Measurements from ENCODE around the gene DIAPH3.

The DIAPH3 gene

GRCh38 chr13:59766236-59766635 is 397.5 kb downstream of the DIAPH3 start:
- no peak for FAIRE-seq
- no peak for TF ChIP-seq POLR2AphosphoS5 (IDR thresholded peaks at IDR 0.05; ENCODE audit: low read depth, low read length)
- no peak for TF ChIP-seq POLR2A (IDR thresholded peaks at IDR 0.05; ENCODE audit: low read depth, low read length)
- no peak for TF ChIP-seq TAF1 (IDR thresholded peaks at IDR 0.05; ENCODE audit: borderline replicate concordance, low read depth, low read length)
- no peak for DNase-seq (ENCODE audit: insufficient read length)

GRCh38 chr13:59755632-59756290 is 408.0 kb downstream of the DIAPH3 start:
- TF ChIP-seq TAF1 (IDR thresholded peaks at IDR 0.05; ENCODE audit: borderline replicate concordance, low read depth, low read length) (no peak), POLR2AphosphoS5 (IDR thresholded peaks at IDR 0.05; ENCODE audit: low read depth, low read length) (no peak), POLR2A (IDR thresholded peaks at IDR 0.05; ENCODE audit: low read depth, low read length) (no peak)
- no peak for DNase-seq (ENCODE audit: insufficient read length)
- FAIRE-seq = no peak

- DNase-seq (ENCODE audit: insufficient read length) = no peak
- FAIRE-seq = no peak
- TF ChIP-seq TAF1 (IDR thresholded peaks at IDR 0.05; ENCODE audit: borderline replicate concordance, low read depth, low read length) (no peak), POLR2AphosphoS5 (IDR thresholded peaks at IDR 0.05; ENCODE audit: low read depth, low read length) (no peak), POLR2A (IDR thresholded peaks at IDR 0.05; ENCODE audit: low read depth, low read length) (no peak)
These were observed 409.3 kb downstream of the DIAPH3 start for GRCh38 chr13:59754411-59754810.

GRCh38 chr13:59750860-59751259 is 412.9 kb downstream of the DIAPH3 start:
- no peak for FAIRE-seq
- DNase-seq (ENCODE audit: insufficient read length) = no peak
- no peak for TF ChIP-seq TAF1 (IDR thresholded peaks at IDR 0.05; ENCODE audit: borderline replicate concordance, low read depth, low read length)
- no peak for TF ChIP-seq POLR2AphosphoS5 (IDR thresholded peaks at IDR 0.05; ENCODE audit: low read depth, low read length)
- no peak for TF ChIP-seq POLR2A (IDR thresholded peaks at IDR 0.05; ENCODE audit: low read depth, low read length)

- TF ChIP-seq POLR2A (IDR thresholded peaks at IDR 0.05; ENCODE audit: low read depth, low read length) = no peak
- FAIRE-seq (no peak), DNase-seq (ENCODE audit: insufficient read length) (no peak)
These were observed 415.7 kb downstream of the DIAPH3 start for GRCh38 chr13:59748046-59748445.

- DNase-seq (ENCODE audit: insufficient read length) (no peak), FAIRE-seq (peak; percentile 42)
- TF ChIP-seq POLR2AphosphoS5 (IDR thresholded peaks at IDR 0.05; ENCODE audit: low read depth, low read length) (no peak), POLR2A (IDR thresholded peaks at IDR 0.05; ENCODE audit: low read depth, low read length) (no peak), TAF1 (IDR thresholded peaks at IDR 0.05; ENCODE audit: borderline replicate concordance, low read depth, low read length) (no peak)
These were observed 416.2 kb downstream of the DIAPH3 start for GRCh38 chr13:59747529-59747928.

GRCh38 chr13:59746291-59746962 is 417.3 kb downstream of the DIAPH3 start:
- TF ChIP-seq POLR2AphosphoS5 (IDR thresholded peaks at IDR 0.05; ENCODE audit: low read depth, low read length) (no peak), POLR2A (IDR thresholded peaks at IDR 0.05; ENCODE audit: low read depth, low read length) (no peak), TAF1 (IDR thresholded peaks at IDR 0.05; ENCODE audit: borderline replicate concordance, low read depth, low read length) (no peak)
- no peak for DNase-seq (ENCODE audit: insufficient read length)
- no peak for FAIRE-seq

- DNase-seq (ENCODE audit: insufficient read length) (no peak), FAIRE-seq (no peak)
- TF ChIP-seq POLR2A (IDR thresholded peaks at IDR 0.05; ENCODE audit: low read depth, low read length) (no peak), TAF1 (IDR thresholded peaks at IDR 0.05; ENCODE audit: borderline replicate concordance, low read depth, low read length) (no peak), POLR2AphosphoS5 (IDR thresholded peaks at IDR 0.05; ENCODE audit: low read depth, low read length) (no peak)
These were observed 418.3 kb downstream of the DIAPH3 start for GRCh38 chr13:59745392-59745788.

GRCh38 chr13:59744747-59745391 is 418.9 kb downstream of the DIAPH3 start:
- TF ChIP-seq TAF1 (IDR thresholded peaks at IDR 0.05; ENCODE audit: borderline replicate concordance, low read depth, low read length) (no peak), POLR2A (IDR thresholded peaks at IDR 0.05; ENCODE audit: low read depth, low read length) (no peak), POLR2AphosphoS5 (IDR thresholded peaks at IDR 0.05; ENCODE audit: low read depth, low read length) (no peak)
- no peak for DNase-seq (ENCODE audit: insufficient read length)
- no peak for FAIRE-seq

GRCh38 chr13:59743195-59743594 is 420.5 kb downstream of the DIAPH3 start:
- FAIRE-seq = no peak
- DNase-seq (ENCODE audit: insufficient read length) = no peak

GRCh38 chr13:59742467-59742866 is 421.3 kb downstream of the DIAPH3 start:
- DNase-seq (ENCODE audit: insufficient read length) (no peak), FAIRE-seq (no peak)
- TF ChIP-seq TAF1 (IDR thresholded peaks at IDR 0.05; ENCODE audit: borderline replicate concordance, low read depth, low read length) (no peak), POLR2A (IDR thresholded peaks at IDR 0.05; ENCODE audit: low read depth, low read length) (no peak), POLR2AphosphoS5 (IDR thresholded peaks at IDR 0.05; ENCODE audit: low read depth, low read length) (no peak)

More at GRCh38 chr13:59743195-59743594, 420.5 kb downstream of the DIAPH3 start:
- TF ChIP-seq TAF1 (IDR thresholded peaks at IDR 0.05; ENCODE audit: borderline replicate concordance, low read depth, low read length) (no peak), POLR2AphosphoS5 (IDR thresholded peaks at IDR 0.05; ENCODE audit: low read depth, low read length) (no peak), POLR2A (IDR thresholded peaks at IDR 0.05; ENCODE audit: low read depth, low read length) (no peak)

- no peak for TF ChIP-seq TAF1 (IDR thresholded peaks at IDR 0.05; ENCODE audit: borderline replicate concordance, low read depth, low read length)
- no peak for TF ChIP-seq POLR2A (IDR thresholded peaks at IDR 0.05; ENCODE audit: low read depth, low read length)
- no peak for TF ChIP-seq POLR2AphosphoS5 (IDR thresholded peaks at IDR 0.05; ENCODE audit: low read depth, low read length)
- no peak for DNase-seq (ENCODE audit: insufficient read length)
- FAIRE-seq = no peak
These were observed 424.8 kb downstream of the DIAPH3 start for GRCh38 chr13:59738921-59739320.

All from GM12892 (cell line).